Ovary (tissue), 9 donors: ENCODE measurements around the gene MYO3A. TPM values are rescaled to one million over a fixed set of nuclear protein-coding genes. Genes with fewer than 3 reads are reported as not detected.
"Not testable (repeated sequence)": the region's sequence is repeated elsewhere in the genome, so short reads cannot be mapped to it uniquely, and the experiment has no call there.

Source experiments
- DNase-seq, 5 donors: peaks; one replicate each; pipeline ENCODE4 v3.0.0-alpha.2; 2019 to 2020
- H3K27ac ChIP-seq, 2 donors: fragments of 200-600 bp; one replicate each; pipeline versions ENCODE4 v1.5.1 to v1.8.0; 2019 to 2022
- H3K27me3 ChIP-seq: fragments of 200-600 bp; one replicate; pipeline ENCODE4 v1.8.0; 2022
- H3K36me3 ChIP-seq: fragments of 200-600 bp; sonication (generic); one replicate; pipeline ENCODE4 v1.5.1; 2019
- H3K4me1 ChIP-seq: one replicate; pipeline ENCODE4 v1.8.1; 2013; ENCODE audit warnings: mild to moderate bottlenecking, moderate library complexity; ENCODE audit not compliant: insufficient read depth
- H3K4me3 ChIP-seq: fragments of 200-600 bp; sonication (generic); one replicate; pipeline ENCODE4 v1.5.1; 2017
- H3K9me3 ChIP-seq, 2 donors: fragments of 200-600 bp in 1 of 2; sonication (generic) in 1 of 2; one replicate each; pipeline versions ENCODE4 v1.5.1 to v1.8.1; 2013 to 2019; ENCODE audit warnings: mild to moderate bottlenecking in 1 of 2, moderate library complexity in 1 of 2
- EP300 ChIP-seq: sonication (generic); formaldehyde crosslinking; IDR thresholded peaks from one replicate; pipeline ENCODE4 v1.6.1; 2017; ENCODE audit warnings: antibody characterized with exemption
- POLR2A ChIP-seq: fragments of 450-650 bp; IDR thresholded peaks from one replicate; pipeline ENCODE4 v1.6.1; 2017; ENCODE audit warnings: antibody characterized with exemption, mild to moderate bottlenecking, moderate library complexity
- WGBS, 3 donors: extraction: QIAGEN DNeasy Blood & Tissue Kit in 1 of 3; methylation state at CpG; one replicate each; pipeline versions ENCODE4 v1.1.5 to v1.1.7; 2013 to 2017; 5-methylcytosine and 5-hydroxymethylcytosine counted together
- intact Hi-C, 4 donors: fragments of 100-400 bp; cut with DNase I; formaldehyde crosslinking; loops; one replicate each; pipeline versions ENCODE4 v1.11.0 to v1.15.1; 2022 to 2023
- polyA plus RNA-seq, 2 donors: library from polyadenylated mRNA; stranded (reverse); fragments of 200-250 nt in 1 of 2; fragments of 350-450 nt in 1 of 2; fragmentation: Illumina TruSeq in 1 of 2; extraction: RNeasy Lipid Tissue Mini Kit (QIAGEN cat#74804) in 1 of 2; gene quantifications; one replicate each; pipeline ENCODE4 v1.2.3, GENCODE V29; 2013 to 2014
- total RNA-seq, 7 donors: library from RNA; depleted of rRNA in 2 of 7; stranded (reverse); fragments of >200 nt in 2 of 7; fragmentation: NEBNext Ultra II Directional in 3 of 7; extraction: Animal tissue kit (Norgen Biotek cat#: 25700) in 3 of 7; gene quantifications; one replicate each; pipeline versions ENCODE4 v1.1.0 to v1.2.4, GENCODE V29; 2016 to 2023
- TF ChIP-seq, protein P1 (sequence below), 3 donors: fragments of 450-650 bp in 2 of 3; fragments of 200-600 bp in 1 of 3; IDR thresholded peaks; one replicate each; pipeline versions ENCODE4 v1.5.1 to v1.8.0; 2016 to 2022; ENCODE audit warnings: antibody characterized with exemption in 3 of 3, mild to moderate bottlenecking in 1 of 3
- donor health status: DM: no; HTN: no; CAD: no; lungs with moderate emphysema.
- donor health status: DM: no; HTN: no; CAD: no.
- donor health status: Bipolar disorder and iron deficiency.
- donor health status: DM: yes; HTN: yes; CAD: no.
- donor health status: DM: no; HTN: no; CAD: no.
- donor health status: DM: yes; HTN: yes; CAD: no.

MYO3A gene
- total and polyA plus RNA-seq, 9 donors: 0.02 to 5.4 (median 0.15) TPM; not detected in 4

DNA sequence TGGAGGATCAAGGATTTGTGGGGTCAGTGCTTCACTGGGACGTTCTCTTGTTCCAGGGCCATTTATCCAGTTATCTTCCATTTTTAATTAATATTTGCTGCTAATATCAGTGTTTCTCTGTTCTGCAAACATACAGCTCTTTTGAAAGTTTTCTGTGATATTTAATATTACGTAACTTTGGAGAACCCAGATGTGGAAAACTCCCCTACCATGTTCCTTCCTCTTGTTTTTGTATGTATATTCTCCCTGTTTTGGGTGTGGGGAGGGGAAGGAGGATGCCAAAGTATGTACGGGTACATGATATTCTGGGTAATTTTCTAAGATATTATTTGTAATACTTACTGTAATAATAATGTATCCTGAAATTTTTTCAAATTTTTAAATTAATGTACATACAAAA is 55.9 kb downstream of the MYO3A start:
- Histone ChIP-seq H3K4me3 (no peak overlapping the region), H3K36me3 (no peaks in the 10 kb centered on the region), H3K27me3 (no peaks in the 10 kb centered on the region), H3K27ac (no peak overlapping the region), H3K4me1 (no peaks in the 10 kb centered on the region), H3K9me3 (no peaks in the 10 kb centered on the region)
- intact Hi-C loops: no loop called here
- 69 to 77% (median 71%) methylated on average over 3 of the region's 3 CpGs for WGBS, 3 donors
- TF ChIP-seq POLR2A (no peak), EP300 (no peak)
- TF ChIP-seq, protein P1, sequence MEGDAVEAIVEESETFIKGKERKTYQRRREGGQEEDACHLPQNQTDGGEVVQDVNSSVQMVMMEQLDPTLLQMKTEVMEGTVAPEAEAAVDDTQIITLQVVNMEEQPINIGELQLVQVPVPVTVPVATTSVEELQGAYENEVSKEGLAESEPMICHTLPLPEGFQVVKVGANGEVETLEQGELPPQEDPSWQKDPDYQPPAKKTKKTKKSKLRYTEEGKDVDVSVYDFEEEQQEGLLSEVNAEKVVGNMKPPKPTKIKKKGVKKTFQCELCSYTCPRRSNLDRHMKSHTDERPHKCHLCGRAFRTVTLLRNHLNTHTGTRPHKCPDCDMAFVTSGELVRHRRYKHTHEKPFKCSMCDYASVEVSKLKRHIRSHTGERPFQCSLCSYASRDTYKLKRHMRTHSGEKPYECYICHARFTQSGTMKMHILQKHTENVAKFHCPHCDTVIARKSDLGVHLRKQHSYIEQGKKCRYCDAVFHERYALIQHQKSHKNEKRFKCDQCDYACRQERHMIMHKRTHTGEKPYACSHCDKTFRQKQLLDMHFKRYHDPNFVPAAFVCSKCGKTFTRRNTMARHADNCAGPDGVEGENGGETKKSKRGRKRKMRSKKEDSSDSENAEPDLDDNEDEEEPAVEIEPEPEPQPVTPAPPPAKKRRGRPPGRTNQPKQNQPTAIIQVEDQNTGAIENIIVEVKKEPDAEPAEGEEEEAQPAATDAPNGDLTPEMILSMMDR (IDR thresholded peaks at IDR 0.05): no peak
- no peak for DNase-seq

DNA sequence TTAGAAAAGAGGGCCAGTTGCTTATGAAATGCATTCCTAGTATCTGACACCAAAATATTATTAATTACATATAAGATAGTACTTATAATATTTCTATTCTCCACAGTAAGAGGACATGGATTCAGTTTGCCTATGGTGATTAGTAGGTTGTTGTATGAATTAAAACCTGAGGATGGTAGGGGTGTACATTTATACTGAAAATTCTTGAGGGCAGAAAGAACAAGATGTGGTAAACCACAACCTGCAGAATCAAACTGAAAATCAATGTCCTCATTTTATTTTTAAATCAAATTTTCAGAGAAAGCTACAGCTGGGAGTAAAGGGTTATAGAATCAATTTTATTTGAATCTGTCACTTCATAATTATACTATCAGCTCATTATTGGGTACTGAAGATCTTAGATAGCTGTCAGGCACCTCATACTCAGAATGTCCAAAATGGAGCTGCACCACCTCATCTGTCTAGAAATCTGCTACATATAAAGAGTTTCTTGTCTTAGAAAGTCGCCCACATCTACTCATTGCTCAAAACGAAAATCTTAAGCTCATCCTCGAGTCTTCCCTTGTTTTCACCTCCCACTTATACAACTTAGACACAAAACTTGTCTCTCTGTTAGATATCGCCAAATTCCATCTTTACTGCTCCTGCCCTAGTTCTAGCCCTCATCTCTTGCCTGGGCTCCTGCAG is 65.4 kb downstream of the MYO3A start:
- Histone ChIP-seq H3K27me3 (no peaks in the 10 kb centered on the region), H3K36me3 (no peaks in the 10 kb centered on the region)

DNA sequence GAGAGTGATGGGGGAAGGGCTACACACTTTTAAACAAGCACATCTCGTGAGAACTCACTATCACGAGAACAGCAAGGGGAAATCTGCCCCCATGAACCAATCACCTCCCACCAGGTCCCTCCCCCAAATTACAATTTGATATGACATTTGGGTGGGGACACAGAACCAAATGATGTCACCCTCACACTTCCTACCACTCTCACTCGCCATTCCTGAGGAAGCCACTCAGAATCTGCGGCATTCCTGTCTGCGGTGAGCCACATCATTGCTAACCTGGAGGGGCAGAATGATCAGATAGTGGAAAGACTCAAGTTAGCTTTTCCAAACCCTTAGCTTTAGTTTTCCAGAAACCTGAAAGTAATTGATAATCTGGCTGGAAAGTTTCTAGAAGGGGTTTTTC is 66.9 kb downstream of the MYO3A start:
- no peak overlapping the region for H3K4me3 ChIP-seq
- no peaks in the 10 kb centered on the region for H3K4me1 ChIP-seq
- TF ChIP-seq POLR2A: no peak
- TF ChIP-seq, protein P1 (IDR thresholded peaks at IDR 0.05): no peak
- H3K36me3 ChIP-seq: no peaks in the 10 kb centered on the region
- H3K27me3 ChIP-seq: no peaks in the 10 kb centered on the region
- DNase-seq: no peak
- intact Hi-C loops: no loop called here
- 77 to 86% (median 79%) methylated on average over 5 of the region's 5 CpGs for WGBS, 3 donors
- H3K27ac ChIP-seq: no peak overlapping the region
- no peaks in the 10 kb centered on the region for H3K9me3 ChIP-seq

More for the DNA sequence above, 65.4 kb downstream of the MYO3A start:
- Histone ChIP-seq H3K4me3 (no peak overlapping the region), H3K27ac (no peak overlapping the region), H3K4me1 (no peaks in the 10 kb centered on the region), H3K9me3 (no peaks in the 10 kb centered on the region)
- intact Hi-C loops: no loop called here
- DNase-seq: no peak
- TF ChIP-seq EP300 (no peak), POLR2A (no peak)
- TF ChIP-seq, protein P1 (IDR thresholded peaks at IDR 0.05): no peak
- WGBS, 3 donors: 70 to 76% (median 74%) methylated on average over 4 of the region's 4 CpGs

DNA sequence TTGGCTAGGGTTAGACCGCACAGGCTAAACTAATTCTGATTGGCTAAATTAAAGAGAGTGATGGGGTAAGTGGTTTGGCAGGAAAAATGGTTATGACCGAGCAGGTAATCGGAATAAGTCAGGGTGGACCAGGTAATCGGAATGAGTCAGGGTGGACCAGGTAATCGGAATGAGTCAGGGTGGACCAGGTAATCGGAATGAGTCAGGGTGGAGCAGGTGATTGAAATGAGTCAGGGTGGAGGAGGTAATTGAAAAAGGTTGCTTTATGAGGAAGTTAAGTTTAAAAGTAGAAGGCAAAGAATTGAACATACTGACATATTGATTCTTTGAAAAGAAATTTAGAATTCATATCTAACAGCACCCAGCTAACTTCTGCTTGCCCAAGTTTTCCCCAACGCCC is 68.4 kb downstream of the MYO3A start:
- DNase-seq, H3K4me1 ChIP-seq, H3K27me3 ChIP-seq, H3K36me3 ChIP-seq, intact Hi-C loops, H3K27ac ChIP-seq, H3K9me3 ChIP-seq, H3K4me3 ChIP-seq: not testable (repeated sequence)
- 86 to 89% (median 86%) methylated on average over 7 of the region's 7 CpGs for WGBS, 3 donors

DNA sequence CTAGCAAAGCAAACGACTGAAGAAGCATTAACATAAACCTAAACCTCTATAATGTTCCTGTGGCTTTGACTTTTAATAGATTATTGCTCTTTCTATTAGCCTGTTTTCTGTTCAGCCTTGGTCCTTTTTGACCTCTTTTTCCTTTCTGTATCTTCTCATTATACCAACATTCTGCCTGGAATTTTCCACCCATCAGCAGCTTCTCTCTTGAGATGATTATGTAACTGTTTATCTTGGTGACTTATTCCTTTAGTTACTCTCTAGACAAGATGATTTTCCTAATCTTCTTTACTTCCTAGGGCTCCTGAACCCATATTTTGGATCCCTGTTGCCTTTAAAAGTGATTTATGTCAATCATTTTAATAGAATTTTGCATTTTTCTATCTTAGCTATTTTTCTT is 81.1 kb downstream of the MYO3A start:
- DNase-seq: no peak
- Histone ChIP-seq H3K27me3 (no peaks in the 10 kb centered on the region), H3K27ac (no peak overlapping the region), H3K4me1 (no peaks in the 10 kb centered on the region), H3K4me3 (no peak overlapping the region), H3K36me3 (no peaks in the 10 kb centered on the region), H3K9me3 (no peaks in the 10 kb centered on the region)
- 36 to 59% (median 39%) methylated on average over 1 of the region's 1 CpG for WGBS, 3 donors
- TF ChIP-seq, protein P1 (IDR thresholded peaks at IDR 0.05): no peak
- TF ChIP-seq EP300 (no peak), POLR2A (no peak)
- intact Hi-C loops: no loop called here
